K562 (cell line): ENCODE measurements around the gene DPP3. TPM values are rescaled to one million over a fixed set of nuclear protein-coding genes. Genes with fewer than 3 reads are reported as not detected.

Experiments
- CBX1 ChIP-seq: sonication (generic); IDR thresholded peaks from 2 replicates; pipeline ENCODE4 v1.6.1; 2016; ENCODE audit warnings: antibody characterized with exemption, low read depth, mild to moderate bottlenecking
- ETS2 ChIP-seq: IDR thresholded peaks from 2 replicates; pipeline ENCODE4 v1.6.1; 2016; ENCODE audit warnings: borderline replicate concordance, missing genetic modification characterization, mild to moderate bottlenecking, moderate library complexity, missing compliant biosample characterization; ENCODE audit not compliant: poor library complexity, severe bottlenecking
- RUNX1 ChIP-seq: sonication (generic); IDR thresholded peaks from 2 replicates; pipeline ENCODE4 v1.6.1; 2016; ENCODE audit warnings: antibody characterized with exemption, low read depth
- ZNF668 ChIP-seq: fragments of 250-450 bp; sonication (Bioruptor Pico); IDR thresholded peaks from 2 replicates; pipeline ENCODE4 v1.8.0; 2022; ENCODE audit warnings: mild to moderate bottlenecking, inconsistent platforms
- polyA plus RNA-seq, 8 experiments: library from polyadenylated mRNA; depleted of rRNA in 4 of 8; stranded (reverse) in 5 of 8; unstranded in 3 of 8; fragments of >200 nt; fragmentation: Nextera tagmentation in 2 of 8; fragmentation: Illumina TruSeq in 1 of 8; extraction: Ambion mirVana in 2 of 8; extraction: Trizol in 1 of 8; gene quantifications; 2 replicates each; pipeline versions ENCODE4 v1.2.1 to v1.2.3, GENCODE V29; 2011 to 2014; ENCODE audit warnings: inconsistent platforms in 1 of 8, missing spikeins in 1 of 8
- total RNA-seq, 7 experiments: library from RNA; depleted of rRNA in 6 of 7; stranded (reverse); fragments of >200 nt in 6 of 7; fragmentation: Illumina TruSeq in 2 of 7; extraction: Trizol in 2 of 7; gene quantifications; 2 replicates each; pipeline versions ENCODE4 v1.2.1 to v1.2.3, GENCODE V29; 2011 to 2021; ENCODE audit warnings: low replicate concordance in 1 of 7
- TF ChIP-seq, protein P1 (sequence below): sonication (generic); formaldehyde crosslinking; IDR thresholded peaks from 2 replicates; pipeline ENCODE4 v1.8.0; 2022; ENCODE audit warnings: missing genetic modification reagents, mild to moderate bottlenecking, borderline replicate concordance
- TF ChIP-seq, protein P2 (sequence below): IDR thresholded peaks from 2 replicates; pipeline ENCODE4 v1.6.1; 2016; ENCODE audit warnings: missing genetic modification characterization, missing compliant biosample characterization

The DPP3 gene
- total and polyA plus RNA-seq, 9 of the 15 experiments (the other 6 are each of a cell fraction or from before 2014, with no cell fraction given) = 3.7 to 69.2 (median 43.3) TPM

DNA sequence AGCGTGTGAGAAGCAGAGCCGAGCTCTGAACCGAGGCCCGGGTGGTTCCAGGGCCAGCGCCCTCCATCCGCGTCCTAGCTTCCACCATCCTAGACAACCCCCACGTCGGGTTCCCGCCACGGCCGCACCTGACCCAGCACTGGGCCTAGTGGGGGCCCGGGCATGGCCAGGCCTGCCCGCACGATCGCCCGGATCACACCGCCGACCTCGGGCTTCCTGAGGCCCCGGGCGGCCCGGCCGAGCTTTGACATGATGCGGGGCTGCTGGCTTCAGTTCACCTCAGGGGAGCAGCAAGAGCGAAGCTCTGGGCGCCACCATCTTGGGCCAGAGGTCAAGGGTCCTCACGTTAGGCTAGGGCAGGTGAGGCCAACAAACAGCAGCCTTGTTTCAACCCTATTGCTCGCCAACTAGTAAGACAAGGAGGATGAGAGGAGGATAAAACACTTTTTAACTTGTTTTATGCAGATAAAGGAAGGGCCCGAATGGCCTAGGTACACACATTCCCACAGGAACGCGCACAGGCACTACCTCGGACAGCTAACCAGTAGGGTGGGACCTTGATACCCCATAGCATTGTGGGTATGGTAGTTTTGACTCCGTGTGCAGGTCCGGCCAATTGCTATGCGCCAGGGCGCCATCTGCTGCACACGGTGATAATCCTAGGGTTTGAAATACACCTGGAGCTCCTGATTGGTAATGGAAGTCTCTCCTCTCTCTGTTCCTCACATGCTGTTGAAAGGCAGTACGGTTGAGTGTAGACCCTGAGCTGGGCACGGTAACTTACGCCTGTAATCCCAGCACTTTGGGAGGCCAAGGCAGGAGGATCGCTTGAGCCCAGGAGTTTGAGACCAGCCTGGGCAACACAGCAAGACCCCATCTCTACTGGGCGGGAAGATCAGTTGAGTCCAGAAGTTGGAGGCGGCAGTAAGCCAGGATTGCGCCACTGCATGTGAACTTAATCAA lies 41.4 kb upstream of the DPP3 start, which contains the start of gene MRPL11 (continued):
- TF ChIP-seq ZNF668 (no peak), CBX1 (0 out of 2 replicates have a peak, but pooled peaks have one; percentile 16), ETS2 (tag) (no peak), RUNX1 (no peak)
- TF ChIP-seq, protein P1, sequence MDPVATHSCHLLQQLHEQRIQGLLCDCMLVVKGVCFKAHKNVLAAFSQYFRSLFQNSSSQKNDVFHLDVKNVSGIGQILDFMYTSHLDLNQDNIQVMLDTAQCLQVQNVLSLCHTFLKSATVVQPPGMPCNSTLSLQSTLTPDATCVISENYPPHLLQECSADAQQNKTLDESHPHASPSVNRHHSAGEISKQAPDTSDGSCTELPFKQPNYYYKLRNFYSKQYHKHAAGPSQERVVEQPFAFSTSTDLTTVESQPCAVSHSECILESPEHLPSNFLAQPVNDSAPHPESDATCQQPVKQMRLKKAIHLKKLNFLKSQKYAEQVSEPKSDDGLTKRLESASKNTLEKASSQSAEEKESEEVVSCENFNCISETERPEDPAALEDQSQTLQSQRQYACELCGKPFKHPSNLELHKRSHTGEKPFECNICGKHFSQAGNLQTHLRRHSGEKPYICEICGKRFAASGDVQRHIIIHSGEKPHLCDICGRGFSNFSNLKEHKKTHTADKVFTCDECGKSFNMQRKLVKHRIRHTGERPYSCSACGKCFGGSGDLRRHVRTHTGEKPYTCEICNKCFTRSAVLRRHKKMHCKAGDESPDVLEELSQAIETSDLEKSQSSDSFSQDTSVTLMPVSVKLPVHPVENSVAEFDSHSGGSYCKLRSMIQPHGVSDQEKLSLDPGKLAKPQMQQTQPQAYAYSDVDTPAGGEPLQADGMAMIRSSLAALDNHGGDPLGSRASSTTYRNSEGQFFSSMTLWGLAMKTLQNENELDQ = no peak
- TF ChIP-seq, protein P2, sequence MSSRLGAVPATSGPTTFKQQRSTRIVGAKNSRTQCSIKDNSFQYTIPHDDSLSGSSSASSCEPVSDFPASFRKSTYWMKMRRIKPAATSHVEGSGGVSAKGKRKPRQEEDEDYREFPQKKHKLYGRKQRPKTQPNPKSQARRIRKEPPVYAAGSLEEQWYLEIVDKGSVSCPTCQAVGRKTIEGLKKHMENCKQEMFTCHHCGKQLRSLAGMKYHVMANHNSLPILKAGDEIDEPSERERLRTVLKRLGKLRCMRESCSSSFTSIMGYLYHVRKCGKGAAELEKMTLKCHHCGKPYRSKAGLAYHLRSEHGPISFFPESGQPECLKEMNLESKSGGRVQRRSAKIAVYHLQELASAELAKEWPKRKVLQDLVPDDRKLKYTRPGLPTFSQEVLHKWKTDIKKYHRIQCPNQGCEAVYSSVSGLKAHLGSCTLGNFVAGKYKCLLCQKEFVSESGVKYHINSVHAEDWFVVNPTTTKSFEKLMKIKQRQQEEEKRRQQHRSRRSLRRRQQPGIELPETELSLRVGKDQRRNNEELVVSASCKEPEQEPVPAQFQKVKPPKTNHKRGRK = no peak
